Prostate gland (tissue), 2 donors: ENCODE data around the gene DCST2. TPM values are rescaled to one million over a fixed set of nuclear protein-coding genes. Genes with fewer than 3 reads are reported as not detected.
A peak's percentile ranks its signal among the peaks of the same experiment; 100 is the strongest.

ENCODE experiments used
- DNase-seq: peaks from one replicate; pipeline ENCODE4 v3.0.0-alpha.2; 2019; ENCODE audit warnings: low spot score
- H3K27ac ChIP-seq, 2 donors: fragments of 200-600 bp; sonication (generic); 2 replicates each; pipeline ENCODE4 v1.5.1; 2017 to 2019
- H3K27me3 ChIP-seq: fragments of 200-600 bp; sonication (generic); replicated peaks from 2 replicates; pipeline ENCODE4 v1.5.1; 2019; ENCODE audit not compliant: insufficient read depth
- H3K36me3 ChIP-seq, 2 donors: fragments of 200-600 bp; sonication (generic); 1 replicate in 1 of 2; 2 replicates in 1 of 2; pipeline versions ENCODE4 v1.5.1 to v1.8.1; 2017 to 2019
- H3K4me1 ChIP-seq: fragments of 200-600 bp; sonication (generic); replicated peaks from 2 replicates; pipeline ENCODE4 v1.5.1; 2019
- H3K4me3 ChIP-seq, 2 donors: fragments of 200-600 bp; sonication (generic); 2 replicates each; pipeline ENCODE4 v1.5.1; 2017 to 2019
- H3K9me3 ChIP-seq: fragments of 200-600 bp; sonication (generic); 2 replicates; pipeline ENCODE4 v1.5.1; 2017
- CTCF ChIP-seq, 4 experiments: fragments of 200-600 bp in 2 of 4; fragments of 450-650 bp in 2 of 4; sonication (generic) in 2 of 4; IDR thresholded peaks; 1 replicate in 3 of 4; 2 replicates in 1 of 4; pipeline ENCODE4 v1.5.1; 2016 to 2019; ENCODE audit warnings: antibody characterized with exemption in 4 of 4, mild to moderate bottlenecking in 2 of 4, moderate library complexity in 2 of 4
- POLR2A ChIP-seq: fragments of 450-650 bp; IDR thresholded peaks from one replicate; pipeline ENCODE4 v1.6.1; 2016; ENCODE audit warnings: antibody characterized with exemption, mild to moderate bottlenecking
- POLR2AphosphoS5 ChIP-seq: sonication (generic); formaldehyde crosslinking; IDR thresholded peaks from one replicate; pipeline ENCODE4 v1.6.1; 2017; ENCODE audit warnings: antibody characterized with exemption
- WGBS: methylation state at CpG from one replicate; pipeline ENCODE4 v1.1.5; 2018; 5-methylcytosine and 5-hydroxymethylcytosine counted together
- intact Hi-C: fragments of 100-400 bp; cut with DNase I; formaldehyde crosslinking; loops from one replicate; pipeline ENCODE4 v1.14.2; 2022
- total RNA-seq, 2 donors: library from RNA; depleted of rRNA; stranded (reverse); fragments of >200 nt; gene quantifications; one replicate each; pipeline ENCODE4 v1.1.0, GENCODE V29; 2016

Gene DCST2
- total RNA-seq, 2 donors from 2014 or later, result 2.3 to 5.3 TPM

GRCh38 chr1:155061381-155062150 is 28.0 kb upstream of the DCST2 start:
- H3K9me3 ChIP-seq, result no peaks in the 10 kb centered on the region
- intact Hi-C loops, result loop anchor here (10.0 kb wide), 1 partner anchor 507 kb away; the partner anchor contains the start of gene UBE2Q1
- TF ChIP-seq POLR2A (no peak), CTCF (IDR thresholded peaks at IDR 0.05) (peak; percentile 98 to 99 (median 98)), POLR2AphosphoS5 (peak; percentile 50)
- H3K4me3 ChIP-seq, result no peak overlapping the region
- no peak overlapping the region for H3K27ac ChIP-seq
- 34% methylated on average over 20 of the region's 21 CpGs for WGBS
- DNase-seq, result peak; percentile 71
- H3K36me3 ChIP-seq, result peaks cover 0 to 12% of the 10 kb centered on the region in 2 donors
- H3K27me3 ChIP-seq, result no peaks in the 10 kb centered on the region
- H3K4me1 ChIP-seq, result peaks cover 10% of the 10 kb centered on the region

GRCh38 chr1:155060736-155061135 is 27.2 kb upstream of the DCST2 start:
- intact Hi-C loops, result loop anchor here (10.0 kb wide), 1 partner anchor 506 kb away; the partner anchor contains the start of gene UBE2Q1
- Histone ChIP-seq H3K9me3 (no peaks in the 10 kb centered on the region), H3K36me3 (peaks cover 0 to 16% of the 10 kb centered on the region in 2 donors), H3K27me3 (no peaks in the 10 kb centered on the region), H3K27ac (no peak overlapping the region), H3K4me1 (peaks cover 10% of the 10 kb centered on the region), H3K4me3 (no peak overlapping the region)
- no peak for DNase-seq
- TF ChIP-seq POLR2A, result no peak
- no peak for TF ChIP-seq POLR2AphosphoS5
- no peak for TF ChIP-seq CTCF (IDR thresholded peaks at IDR 0.05)
- WGBS, result 81% methylated on average over 8 of the region's 8 CpGs

GRCh38 chr1:155057788-155058211 is 24.2 kb upstream of the DCST2 start:
- DNase-seq, result no peak
- WGBS, result 95% methylated on average over 7 of the region's 13 CpGs
- Histone ChIP-seq H3K4me1 (peaks cover 4% of the 10 kb centered on the region), H3K27ac (no peak overlapping the region), H3K27me3 (no peaks in the 10 kb centered on the region), H3K4me3 (no peak overlapping the region), H3K9me3 (no peaks in the 10 kb centered on the region), H3K36me3 (peaks cover 0 to 16% of the 10 kb centered on the region in 2 donors)
- intact Hi-C loops, result no loop called here
- no peak for TF ChIP-seq POLR2A
- no peak for TF ChIP-seq CTCF (IDR thresholded peaks at IDR 0.05)
- TF ChIP-seq POLR2AphosphoS5, result no peak

GRCh38 chr1:155057104-155057503 is 23.5 kb upstream of the DCST2 start:
- TF ChIP-seq CTCF (IDR thresholded peaks at IDR 0.05) (no peak), POLR2A (no peak), POLR2AphosphoS5 (no peak)
- Histone ChIP-seq H3K27me3 (no peaks in the 10 kb centered on the region), H3K4me3 (no peak overlapping the region), H3K9me3 (no peaks in the 10 kb centered on the region), H3K4me1 (no peaks in the 10 kb centered on the region), H3K36me3 (peaks cover 0 to 16% of the 10 kb centered on the region in 2 donors), H3K27ac (no peak overlapping the region)
- no peak for DNase-seq
- intact Hi-C loops, result no loop called here
- 94% methylated on average over 8 of the region's 8 CpGs for WGBS
